Kasumi-1 (cell line): ENCODE data around the gene TRIM29.
"Not testable (repeated sequence)": the region's sequence is repeated elsewhere in the genome, so short reads cannot be mapped to it uniquely, and the experiment has no call there.

Source experiments
- DNase-seq, 2 experiments: peaks; one replicate each; lab custom pipeline; 2025; lab: John Stamatoyannopoulos, UW

Gene TRIM29

GRCh38 chr11:120137611-120138521 is at the start of gene TRIM29:
TRIM29 (minus strand) TSS chr11:120138113; CDS start chr11:120138031, 82 bp downstream.
- no peak for DNase-seq

DNA sequence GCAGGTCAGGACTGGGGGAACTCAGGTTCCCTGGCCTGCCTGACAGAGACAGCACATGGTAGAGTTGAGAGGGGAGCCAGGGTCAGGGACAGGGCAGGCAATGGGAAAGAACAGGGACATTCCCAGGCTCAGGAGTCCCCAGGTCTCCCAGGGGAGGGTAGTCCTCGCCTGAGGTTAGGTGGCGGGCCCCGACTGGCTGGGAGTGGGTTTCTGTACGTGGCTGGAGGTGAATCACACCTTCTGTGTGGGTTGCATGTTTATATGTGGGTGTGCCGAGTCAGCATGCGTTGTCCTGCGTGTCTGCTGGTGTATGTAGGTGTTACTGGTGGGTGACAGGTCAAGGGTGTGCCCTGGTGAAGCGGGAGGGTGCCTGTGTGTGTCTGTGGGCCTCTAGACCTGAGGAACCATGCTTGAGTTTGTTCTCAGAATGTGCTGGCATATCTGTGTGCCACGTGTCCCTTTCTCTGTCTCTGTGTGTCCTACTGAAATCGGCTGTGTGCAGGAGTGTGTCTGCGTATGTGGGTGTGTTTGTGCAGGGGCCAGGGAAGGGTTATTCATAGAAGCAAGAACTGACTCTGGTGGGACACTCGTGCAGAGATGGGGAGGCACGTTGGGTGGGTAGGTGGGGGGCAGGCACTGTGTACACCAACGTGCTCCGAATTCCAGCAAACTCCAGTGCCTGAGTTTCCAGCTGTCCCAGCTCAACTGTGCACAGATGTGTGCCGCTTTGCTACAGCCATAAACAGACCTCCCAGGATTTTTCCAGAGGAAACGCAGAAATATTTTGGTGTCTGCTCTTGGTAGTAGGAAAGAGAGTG is 49.1 kb upstream of the TRIM29 start:
- no peak for DNase-seq

DNA sequence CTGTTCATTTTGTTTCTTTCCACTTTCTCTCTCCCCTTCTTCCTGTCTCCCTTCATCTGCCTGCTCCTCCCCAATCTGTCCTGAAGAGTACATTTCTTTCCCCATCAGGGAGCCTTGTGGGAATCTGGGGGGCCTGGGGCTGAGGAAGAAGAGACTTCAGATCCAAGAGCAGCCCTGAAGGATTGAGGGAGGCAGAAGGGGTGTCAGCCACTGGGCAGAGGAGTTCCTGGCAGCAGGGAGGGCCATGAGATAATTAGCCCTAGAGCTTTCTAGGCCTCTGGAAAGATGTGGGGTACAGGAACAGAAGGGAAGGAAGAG is 48.5 kb upstream of the TRIM29 start:
- no peak for DNase-seq

DNA sequence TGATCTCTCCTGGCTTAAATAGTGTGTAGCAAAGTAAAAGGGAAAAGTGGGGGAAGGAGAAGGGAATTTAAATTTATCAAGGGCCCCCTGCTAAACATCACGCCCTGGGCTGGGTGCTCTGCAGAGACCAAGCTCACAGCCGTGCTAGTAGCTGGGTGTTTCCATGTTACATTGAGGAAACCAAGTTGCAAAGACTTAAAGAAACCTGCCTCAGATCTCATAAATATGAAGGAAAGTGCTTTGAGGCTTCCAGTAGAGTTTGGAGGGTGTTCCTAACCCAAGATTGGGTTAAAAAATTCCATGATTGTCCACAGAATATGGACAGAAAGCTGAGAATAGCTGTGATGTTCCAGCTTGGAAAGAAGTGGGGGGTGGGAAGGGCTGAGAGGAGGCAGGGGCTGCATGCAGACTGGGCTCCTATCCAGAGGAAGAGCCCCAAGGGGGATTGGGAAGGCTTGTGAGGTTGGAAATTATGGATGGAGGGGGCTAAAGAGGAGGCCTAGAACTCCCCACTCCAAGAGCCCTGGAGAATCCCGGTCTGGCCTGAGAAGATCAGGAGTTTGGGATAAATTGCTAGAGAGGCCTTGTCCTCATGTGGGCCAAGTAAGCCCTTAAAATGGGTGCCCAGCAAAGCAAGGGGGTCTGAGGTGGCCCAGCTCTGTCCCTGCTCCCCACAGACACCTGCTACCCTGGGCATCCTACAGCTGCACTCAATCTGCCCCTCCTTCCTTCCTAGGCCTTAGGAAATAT is 48.0 kb upstream of the TRIM29 start:
- DNase-seq = no peak

GRCh38 chr11:120184946-120185705 is 47.2 kb upstream of the TRIM29 start:
- DNase-seq = no peak

GRCh38 chr11:120184371-120184945 is 46.5 kb upstream of the TRIM29 start:
- no peak for DNase-seq

DNA sequence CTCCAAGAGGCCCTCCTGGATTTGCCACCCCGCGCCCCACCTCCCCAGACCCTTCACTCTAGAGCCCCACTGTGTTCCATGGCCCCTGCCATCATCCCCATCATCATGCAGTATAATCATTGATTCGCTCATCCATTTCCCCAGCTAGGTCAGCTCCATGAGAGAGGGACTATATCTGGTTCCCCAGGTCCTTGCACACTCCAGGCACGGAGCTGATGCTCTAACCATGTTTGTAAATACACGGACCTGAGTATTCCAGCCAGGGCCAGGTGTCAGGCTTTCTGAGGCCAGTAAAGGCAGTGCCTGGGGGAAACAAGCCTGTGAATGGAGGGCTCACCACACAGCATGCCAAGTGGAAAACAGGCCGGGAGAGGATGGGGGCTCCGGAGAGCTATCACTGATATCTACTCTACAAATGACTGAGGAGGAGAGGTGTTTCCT is 45.8 kb upstream of the TRIM29 start:
- no peak for DNase-seq

DNA sequence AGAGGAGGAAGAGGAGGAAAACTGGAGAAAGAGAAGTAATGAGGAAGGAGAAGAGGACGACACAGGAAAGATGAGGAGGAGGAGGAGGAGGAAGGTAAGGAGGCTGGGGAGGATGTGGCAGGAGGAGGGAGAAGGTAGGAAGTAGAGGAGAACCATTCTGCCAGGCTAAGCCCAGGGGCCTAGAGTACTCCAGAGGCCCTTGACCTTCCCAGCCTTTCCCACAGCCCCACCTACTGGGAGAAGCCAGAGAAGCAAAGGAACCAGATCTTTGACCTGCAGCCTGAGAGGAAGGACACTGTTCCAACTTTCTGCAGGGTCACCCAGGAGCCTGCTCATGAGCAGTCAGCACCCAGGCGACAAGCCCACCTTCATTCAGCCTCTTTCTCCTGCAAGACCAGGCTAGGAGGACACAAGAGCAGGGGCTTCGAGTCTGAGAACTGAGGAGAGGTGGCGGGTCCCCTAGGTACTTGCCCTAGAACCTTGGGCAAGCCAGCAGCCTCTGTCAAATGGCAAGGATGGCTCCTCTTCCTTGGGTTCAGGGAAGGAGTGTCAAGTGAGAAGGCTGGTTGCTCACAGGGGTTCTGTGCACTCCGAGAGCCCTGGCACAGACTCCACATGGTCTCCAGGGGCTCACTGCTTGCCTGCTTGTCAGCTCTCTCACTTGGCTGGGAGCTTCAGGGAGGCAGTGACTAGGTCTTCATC is 45.0 kb upstream of the TRIM29 start:
- peak; percentile 27 to 31 for DNase-seq

DNA sequence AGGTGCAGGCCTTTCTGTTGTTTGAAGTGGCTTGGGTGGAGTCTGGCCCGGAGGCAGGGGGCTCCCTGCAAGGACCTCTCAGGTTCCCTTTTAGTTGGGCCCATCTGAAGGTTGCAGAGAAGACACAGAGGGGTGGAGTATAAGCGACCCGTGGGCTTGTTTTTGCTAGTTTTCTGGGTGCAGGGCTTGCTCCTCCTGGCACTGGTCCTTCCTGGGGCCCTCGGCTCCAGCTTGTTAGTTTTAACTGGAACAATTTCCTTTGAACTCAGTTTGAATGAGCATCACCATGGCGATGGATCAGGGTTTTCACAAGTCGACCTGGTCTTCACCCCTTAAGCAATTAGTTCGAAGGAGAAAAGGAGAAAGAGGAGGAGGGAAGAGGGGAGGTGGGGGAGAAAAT is 44.5 kb upstream of the TRIM29 start:
- DNase-seq = no peak

GRCh38 chr11:120181376-120181975 is 43.6 kb upstream of the TRIM29 start:
- DNase-seq = no peak

- DNase-seq = no peak
Measured at GRCh38 chr11:120180551-120181232, 42.8 kb upstream of the TRIM29 start.

GRCh38 chr11:120180063-120180462 is 42.1 kb upstream of the TRIM29 start:
- DNase-seq = not testable (repeated sequence)

DNA sequence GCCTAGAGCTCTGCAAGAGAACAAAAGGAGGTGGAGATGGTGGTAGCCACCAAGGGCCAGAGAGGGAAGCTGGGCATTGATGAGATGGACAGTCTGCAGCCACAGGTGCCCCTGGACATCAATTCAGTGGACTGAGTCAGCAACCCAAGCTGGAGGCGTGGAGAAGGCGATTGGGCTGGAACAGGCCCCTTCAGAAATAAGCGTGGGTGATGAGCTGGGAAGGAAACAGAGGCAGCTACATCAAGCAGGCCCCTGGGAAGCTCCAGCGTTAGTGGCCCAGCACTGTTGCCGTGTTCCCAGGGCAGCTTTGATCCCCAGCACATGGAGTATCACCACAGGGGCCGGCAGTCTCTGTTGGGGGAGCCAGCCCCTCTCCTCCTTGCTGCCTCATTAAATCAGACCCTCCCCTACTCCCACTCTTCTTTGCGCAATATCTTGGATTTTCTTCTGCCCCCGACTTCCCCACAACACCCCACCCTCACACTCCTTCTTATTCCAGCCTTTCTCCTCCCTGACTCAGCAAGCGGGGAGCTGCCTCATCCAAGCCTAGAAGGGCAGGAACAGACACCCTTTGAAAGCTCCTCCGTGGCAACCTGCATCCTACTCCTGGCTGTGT is 41.3 kb upstream of the TRIM29 start:
- DNase-seq = no peak

GRCh38 chr11:120178561-120179056 is 40.7 kb upstream of the TRIM29 start:
- DNase-seq = no peak

GRCh38 chr11:120174866-120175265 is 37.0 kb upstream of the TRIM29 start:
- no peak for DNase-seq

- no peak for DNase-seq
Measured at GRCh38 chr11:120173807-120174206, 35.9 kb upstream of the TRIM29 start.

GRCh38 chr11:120173019-120173705 is 35.2 kb upstream of the TRIM29 start:
- no peak for DNase-seq
